ENCODE data around the gene CACNB1. TPM values are rescaled to one million over a fixed set of nuclear protein-coding genes. Genes with fewer than 3 reads are reported as not detected.
"Not testable (repeated sequence)": the region's sequence is repeated elsewhere in the genome, so short reads cannot be mapped to it uniquely, and the experiment has no call there.

The CACNB1 gene
- total RNA-seq, 4 donors from 2014 or later: 10.1 to 21.7 (median 11.6) TPM

DNA sequence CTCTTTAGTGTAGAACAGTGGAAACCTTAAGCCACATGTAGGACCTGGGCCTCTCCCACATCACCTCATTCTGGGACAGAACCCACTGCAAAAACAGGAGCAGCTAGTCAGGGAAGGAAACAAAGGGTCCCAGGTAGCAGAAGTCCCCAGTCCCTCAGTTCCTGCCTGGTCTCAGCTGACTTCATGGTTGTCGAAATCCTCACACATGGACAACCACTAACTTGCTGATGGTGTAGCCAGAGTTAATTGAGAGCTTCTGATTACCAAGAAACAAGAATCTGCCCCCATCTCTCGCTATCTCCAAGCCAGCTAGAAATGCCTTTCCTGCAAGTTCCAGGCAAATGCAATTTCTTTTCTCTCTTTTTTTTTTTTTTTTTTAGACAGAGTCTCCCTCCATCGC is 28.0 kb downstream of the CACNB1 start:
- intact Hi-C loops (cut with DNase I; ENCODE audit: low total_unique reads) (no loop called here), in situ Hi-C loops (cut with MboI; ENCODE audit: low pct_ligation_motif_present in 1 of 4, low pct_unique_long_range_greater_than_20kb in 1 of 4, low sequenced_read_pairs in 3 of 4) (loop anchor here in 2 of 4 donors (25.0 kb wide), 2 partner anchors 182 to 307 kb away; partner anchors contain the start of genes LASP1 (in 1 of the 2) and RPL23 (in 1 of the 2))
- no peak for TF ChIP-seq POLR2AphosphoS5 (IDR thresholded peaks at IDR 0.05)
- TF ChIP-seq EP300 (IDR thresholded peaks at IDR 0.05; ENCODE audit: low read depth): no peak
- no peak for TF ChIP-seq POLR2A (IDR thresholded peaks at IDR 0.05)
- TF ChIP-seq, protein P1, sequence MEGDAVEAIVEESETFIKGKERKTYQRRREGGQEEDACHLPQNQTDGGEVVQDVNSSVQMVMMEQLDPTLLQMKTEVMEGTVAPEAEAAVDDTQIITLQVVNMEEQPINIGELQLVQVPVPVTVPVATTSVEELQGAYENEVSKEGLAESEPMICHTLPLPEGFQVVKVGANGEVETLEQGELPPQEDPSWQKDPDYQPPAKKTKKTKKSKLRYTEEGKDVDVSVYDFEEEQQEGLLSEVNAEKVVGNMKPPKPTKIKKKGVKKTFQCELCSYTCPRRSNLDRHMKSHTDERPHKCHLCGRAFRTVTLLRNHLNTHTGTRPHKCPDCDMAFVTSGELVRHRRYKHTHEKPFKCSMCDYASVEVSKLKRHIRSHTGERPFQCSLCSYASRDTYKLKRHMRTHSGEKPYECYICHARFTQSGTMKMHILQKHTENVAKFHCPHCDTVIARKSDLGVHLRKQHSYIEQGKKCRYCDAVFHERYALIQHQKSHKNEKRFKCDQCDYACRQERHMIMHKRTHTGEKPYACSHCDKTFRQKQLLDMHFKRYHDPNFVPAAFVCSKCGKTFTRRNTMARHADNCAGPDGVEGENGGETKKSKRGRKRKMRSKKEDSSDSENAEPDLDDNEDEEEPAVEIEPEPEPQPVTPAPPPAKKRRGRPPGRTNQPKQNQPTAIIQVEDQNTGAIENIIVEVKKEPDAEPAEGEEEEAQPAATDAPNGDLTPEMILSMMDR (IDR thresholded peaks at IDR 0.05): no peak
- H3K4me1 ChIP-seq: peaks cover 3 to 29% (median 8%) of the 10 kb centered on the region in 4 donors
- H3K36me3 ChIP-seq: no peaks in the 10 kb centered on the region
- H3K4me3 ChIP-seq: no peak overlapping the region
- no peak overlapping the region for H3K27ac ChIP-seq
- H3K27me3 ChIP-seq: peaks cover 8% of the 10 kb centered on the region
- H3K9me3 ChIP-seq: peaks cover 0 to 3% of the 10 kb centered on the region in 2 donors
- WGBS, 2 donors (ENCODE audit: low coverage in 1 of 2): 67 to 88% methylated on average over 1 to 3 of the region's 3 CpGs
- no peak for DNase-seq

DNA sequence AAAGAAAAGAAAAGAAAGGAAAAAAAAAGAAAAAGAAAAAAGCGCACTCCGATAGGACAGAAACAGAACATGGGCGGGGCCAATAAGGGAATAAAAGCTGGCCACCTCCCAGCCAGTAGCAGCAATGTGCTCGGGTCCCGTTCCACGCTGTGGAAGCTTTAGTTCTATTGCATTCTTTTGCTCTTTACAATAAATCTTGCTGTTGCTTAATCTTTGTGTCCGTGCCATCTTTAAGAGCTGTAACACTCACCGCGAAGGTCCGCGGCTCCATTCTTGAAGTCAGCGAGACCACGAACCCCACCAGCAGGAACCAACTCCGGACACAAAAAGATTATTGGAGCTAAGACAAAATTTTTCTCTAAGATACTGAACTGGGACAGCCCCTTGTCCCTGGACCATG is 28.4 kb downstream of the CACNB1 start:
- in situ Hi-C loops (cut with MboI; ENCODE audit: low pct_ligation_motif_present in 1 of 4, low pct_unique_long_range_greater_than_20kb in 1 of 4, low sequenced_read_pairs in 3 of 4): loop anchor here in 2 of 4 donors (25.0 kb wide), 2 partner anchors 182 to 307 kb away; partner anchors contain the start of genes LASP1 (in 1 of the 2) and RPL23 (in 1 of the 2)
- no peak overlapping the region for H3K4me3 ChIP-seq
- H3K9me3 ChIP-seq: peaks cover 0 to 3% of the 10 kb centered on the region in 2 donors
- no peak overlapping the region for H3K27ac ChIP-seq
- no peak for TF ChIP-seq POLR2A (IDR thresholded peaks at IDR 0.05)
- TF ChIP-seq POLR2AphosphoS5 (IDR thresholded peaks at IDR 0.05): no peak
- TF ChIP-seq, protein P1 (IDR thresholded peaks at IDR 0.05): no peak
- TF ChIP-seq EP300 (IDR thresholded peaks at IDR 0.05; ENCODE audit: low read depth): no peak
- peaks cover 8% of the 10 kb centered on the region for H3K27me3 ChIP-seq
- intact Hi-C loops (cut with DNase I; ENCODE audit: low total_unique reads): no loop called here
- no peaks in the 10 kb centered on the region for H3K36me3 ChIP-seq
- peaks cover 3 to 34% (median 11%) of the 10 kb centered on the region in 4 donors for H3K4me1 ChIP-seq
- WGBS, 2 donors (ENCODE audit: low coverage in 1 of 2): 85 to 86% methylated on average over 13 to 14 of the region's 14 CpGs
- DNase-seq: no peak

DNA sequence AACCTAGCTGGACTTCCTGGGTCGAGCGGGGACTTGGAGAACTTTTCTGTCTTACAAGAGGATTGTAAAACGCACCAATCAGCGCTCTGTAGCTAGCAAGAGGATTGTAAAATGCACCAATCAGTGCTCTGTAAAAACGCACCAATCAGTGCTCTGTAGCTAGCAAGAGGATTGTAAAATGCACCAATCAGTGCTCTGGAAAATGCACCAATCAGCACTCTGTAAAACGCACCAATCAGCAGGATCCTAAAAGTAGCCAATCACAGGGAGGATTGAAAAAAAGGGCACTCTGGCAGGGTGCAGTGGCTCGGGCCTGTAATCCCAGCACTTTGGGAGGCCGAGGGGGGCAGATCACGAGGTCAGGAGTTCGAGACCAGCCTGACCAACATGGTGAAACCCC is 29.0 kb downstream of the CACNB1 start:
- in situ Hi-C loops (cut with MboI; ENCODE audit: low pct_ligation_motif_present in 1 of 4, low pct_unique_long_range_greater_than_20kb in 1 of 4, low sequenced_read_pairs in 3 of 4): loop anchor here in 2 of 4 donors (25.0 kb wide), 2 partner anchors 181 to 306 kb away; partner anchors contain the start of genes LASP1 (in 1 of the 2) and RPL23 (in 1 of the 2)
- H3K27ac ChIP-seq; H3K27me3 ChIP-seq; H3K36me3 ChIP-seq; H3K4me3 ChIP-seq; intact Hi-C loops (cut with DNase I; ENCODE audit: low total_unique reads); DNase-seq; H3K9me3 ChIP-seq: not testable (repeated sequence)
- WGBS, 2 donors (ENCODE audit: low coverage in 1 of 2): 90 to 97% methylated on average over 2 to 10 of the region's 10 CpGs
- peaks cover 3 to 37% (median 15%) of the 10 kb centered on the region in 4 donors for H3K4me1 ChIP-seq

DNA sequence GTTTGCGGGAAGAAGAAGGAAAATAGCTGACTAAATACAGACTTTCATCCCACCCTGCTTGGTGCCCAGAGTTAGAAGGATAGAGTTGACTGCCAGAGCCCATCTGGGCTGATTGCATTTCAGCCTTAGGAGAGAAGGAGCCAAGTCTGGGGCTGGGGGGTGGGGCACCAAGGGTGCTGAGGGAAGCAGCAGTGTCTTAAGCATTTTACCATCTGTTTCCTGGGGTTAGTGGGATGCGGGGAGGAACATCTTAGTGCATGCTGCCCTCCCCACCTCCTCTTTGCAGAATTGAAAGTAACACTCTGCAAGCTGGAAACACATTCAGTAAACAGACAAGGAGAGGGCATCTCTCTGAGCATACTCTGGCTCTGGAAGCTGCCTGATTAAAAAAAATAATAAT is 30.0 kb downstream of the CACNB1 start:
- peaks cover 8% of the 10 kb centered on the region for H3K27me3 ChIP-seq
- in situ Hi-C loops (cut with MboI; ENCODE audit: low pct_ligation_motif_present in 1 of 4, low pct_unique_long_range_greater_than_20kb in 1 of 4, low sequenced_read_pairs in 3 of 4): loop anchor here in 2 of 4 donors (25.0 kb wide), 2 partner anchors 180 to 305 kb away; partner anchors contain the start of genes LASP1 (in 1 of the 2) and RPL23 (in 1 of the 2)
- 20 to 43% methylated on average over 1 to 2 of the region's 2 CpGs for WGBS, 2 donors (ENCODE audit: low coverage in 1 of 2)
- H3K9me3 ChIP-seq: peaks cover 0 to 3% of the 10 kb centered on the region in 2 donors
- no peak overlapping the region for H3K27ac ChIP-seq
- H3K36me3 ChIP-seq: no peaks in the 10 kb centered on the region
- TF ChIP-seq POLR2A (IDR thresholded peaks at IDR 0.05) (no peak), EP300 (IDR thresholded peaks at IDR 0.05; ENCODE audit: low read depth) (no peak), POLR2AphosphoS5 (IDR thresholded peaks at IDR 0.05) (no peak)
- TF ChIP-seq, protein P1 (IDR thresholded peaks at IDR 0.05): no peak
- intact Hi-C loops (cut with DNase I; ENCODE audit: low total_unique reads): no loop called here
- peaks cover 3 to 37% (median 15%) of the 10 kb centered on the region in 4 donors for H3K4me1 ChIP-seq
- no peak overlapping the region for H3K4me3 ChIP-seq
- no peak for DNase-seq
